ENCODE results near the gene OR10V1. TPM values are rescaled to one million over a fixed set of nuclear protein-coding genes. Genes with fewer than 3 reads are reported as not detected.
A peak's percentile ranks its signal among the peaks of the same experiment; 100 is the strongest.

Gene OR10V1
- polyA plus RNA-seq, 3 donors = not detected

GRCh38 chr11:59668188-59668949 is 45.3 kb downstream of the OR10V1 start:
- DNase-seq = peak; percentile 33

GRCh38 chr11:59667812-59668187 is 45.8 kb downstream of the OR10V1 start:
- DNase-seq = no peak

DNA sequence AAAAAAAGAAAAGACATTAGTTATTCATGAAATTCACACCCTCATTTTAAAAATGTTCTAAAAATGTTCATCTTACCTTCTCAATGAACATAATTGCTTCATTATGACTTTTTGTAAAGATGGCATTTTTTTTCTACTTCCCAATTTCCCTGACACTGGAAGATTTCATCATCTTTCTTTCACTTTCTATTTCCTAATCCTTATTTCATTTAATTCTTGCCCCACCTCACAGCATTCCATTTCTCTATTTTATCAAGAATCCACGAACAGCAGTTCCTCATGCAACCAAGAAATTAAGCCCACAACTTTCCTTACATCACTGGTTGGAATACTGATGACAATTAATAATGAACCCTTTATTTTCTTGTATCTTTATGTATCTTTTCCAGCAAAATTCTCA is 46.7 kb downstream of the OR10V1 start:
- DNase-seq = no peak

Other genes starting within 250 kb of the OR10V1 start
- gene OR4D10, start 240.5 kb downstream of the OR10V1 start, polyA plus RNA-seq (ENCODE audit: insufficient read length in 3 of 3) = not detected
- gene OR4D11, start 210.3 kb downstream of the OR10V1 start, polyA plus RNA-seq (ENCODE audit: insufficient read length in 3 of 3) = not detected
- gene OR4D9, start 202.3 kb downstream of the OR10V1 start, polyA plus RNA-seq (ENCODE audit: insufficient read length in 3 of 3) = under 1 TPM; 0.01 to 0.06 (median 0.04) TPM
- 10 to 100 TPM; 51.6 to 54.1 (median 52.3) TPM for gene OSBP, start 98.1 kb downstream of the OR10V1 start, polyA plus RNA-seq (ENCODE audit: insufficient read length in 3 of 3)
- gene PATL1, start 44.8 kb downstream of the OR10V1 start, polyA plus RNA-seq (ENCODE audit: insufficient read length in 3 of 3) = 10 to 100 TPM; 39.9 to 51.3 (median 43.7) TPM
- gene STX3, start 41.5 kb upstream of the OR10V1 start, polyA plus RNA-seq (ENCODE audit: insufficient read length in 3 of 3) = 10 to 100 TPM; 45.1 to 81.6 (median 62.7) TPM
- gene MRPL16, start 96.9 kb upstream of the OR10V1 start, polyA plus RNA-seq (ENCODE audit: insufficient read length in 3 of 3) = 10 to 100 TPM; 58.6 to 67.7 (median 63.3) TPM
- under 1 TPM in 2 of 3 donors, not detected in 1; 0.27 to 0.35 TPM for gene CBLIF, start 131.7 kb upstream of the OR10V1 start, polyA plus RNA-seq (ENCODE audit: insufficient read length in 3 of 3)
- under 1 TPM in 2 of 3 donors, not detected in 1; 0.16 to 0.34 TPM for gene TCN1, start 152.6 kb upstream of the OR10V1 start, polyA plus RNA-seq (ENCODE audit: insufficient read length in 3 of 3)
- not detected for gene OOSP3, start 164.9 kb upstream of the OR10V1 start, polyA plus RNA-seq (ENCODE audit: insufficient read length in 3 of 3)
- gene OOSP1, start 224.6 kb upstream of the OR10V1 start, polyA plus RNA-seq (ENCODE audit: insufficient read length in 3 of 3) = not detected

All from renal pelvis (tissue), 4 donors.